HEK293 (cell line): ENCODE measurements around the gene MAP7.

Source experiments
- KLF1 ChIP-seq: fragments of 450-650 bp; formaldehyde crosslinking; IDR thresholded peaks from 2 replicates; pipeline ENCODE4 v1.5.1; 2016; ENCODE audit warnings: missing biosample characterization, missing genetic modification characterization
- MYNN ChIP-seq: fragments of 450-650 bp; formaldehyde crosslinking; IDR thresholded peaks from 2 replicates; pipeline ENCODE4 v1.5.1; 2016; ENCODE audit warnings: missing biosample characterization, missing genetic modification characterization, borderline replicate concordance
- RBAK ChIP-seq: fragments of 450-650 bp; formaldehyde crosslinking; IDR thresholded peaks from 2 replicates; pipeline ENCODE4 v1.5.1; 2016; ENCODE audit warnings: missing biosample characterization, missing genetic modification characterization
- ZFHX2 ChIP-seq: fragments of 450-650 bp; formaldehyde crosslinking; conservative IDR thresholded peaks from 2 replicates; pipeline ENCODE4 v1.5.1; 2016; ENCODE audit warnings: missing biosample characterization, missing genetic modification characterization
- ZFP69B ChIP-seq: fragments of 450-650 bp; formaldehyde crosslinking; IDR thresholded peaks from 2 replicates; pipeline ENCODE4 v1.5.1; 2016; ENCODE audit warnings: missing biosample characterization, missing genetic modification characterization
- ZNF140 ChIP-seq: fragments of 450-650 bp; formaldehyde crosslinking; IDR thresholded peaks from 2 replicates; pipeline ENCODE4 v1.5.1; 2016; ENCODE audit warnings: missing biosample characterization, missing genetic modification characterization
- ZNF214 ChIP-seq: fragments of 450-650 bp; formaldehyde crosslinking; IDR thresholded peaks from 2 replicates; pipeline ENCODE4 v1.5.1; 2017; ENCODE audit warnings: missing biosample characterization, mild to moderate bottlenecking, missing genetic modification characterization, borderline replicate concordance
- ZNF549 ChIP-seq: fragments of 450-650 bp; IDR thresholded peaks from 2 replicates; pipeline ENCODE4 v1.5.1; 2018; ENCODE audit warnings: missing biosample characterization, missing genetic modification characterization, mild to moderate bottlenecking, inconsistent platforms, moderate library complexity
- ZNF560 ChIP-seq: fragments of 450-650 bp; formaldehyde crosslinking; IDR thresholded peaks from 2 replicates; pipeline ENCODE4 v1.5.1; 2017; ENCODE audit warnings: missing biosample characterization, missing genetic modification characterization, borderline replicate concordance
- TF ChIP-seq, protein P1 (sequence below): fragments of 450-650 bp; formaldehyde crosslinking; IDR thresholded peaks from 2 replicates; pipeline ENCODE4 v1.5.1; 2016; ENCODE audit warnings: missing biosample characterization, missing genetic modification characterization
- TF ChIP-seq, protein P2 (sequence below): fragments of 450-650 bp; formaldehyde crosslinking; IDR thresholded peaks from 2 replicates; pipeline ENCODE4 v1.5.1; 2016; ENCODE audit warnings: missing biosample characterization, missing genetic modification characterization
- TF ChIP-seq, protein P3 (sequence below): fragments of 450-650 bp; IDR thresholded peaks from 2 replicates; pipeline ENCODE4 v1.5.1; 2018; ENCODE audit warnings: missing biosample characterization, missing genetic modification characterization
- TF ChIP-seq, protein P4 (sequence below): fragments of 450-650 bp; formaldehyde crosslinking; IDR thresholded peaks from 2 replicates; pipeline ENCODE4 v1.5.1; 2016; ENCODE audit warnings: missing biosample characterization, missing genetic modification characterization

DNA sequence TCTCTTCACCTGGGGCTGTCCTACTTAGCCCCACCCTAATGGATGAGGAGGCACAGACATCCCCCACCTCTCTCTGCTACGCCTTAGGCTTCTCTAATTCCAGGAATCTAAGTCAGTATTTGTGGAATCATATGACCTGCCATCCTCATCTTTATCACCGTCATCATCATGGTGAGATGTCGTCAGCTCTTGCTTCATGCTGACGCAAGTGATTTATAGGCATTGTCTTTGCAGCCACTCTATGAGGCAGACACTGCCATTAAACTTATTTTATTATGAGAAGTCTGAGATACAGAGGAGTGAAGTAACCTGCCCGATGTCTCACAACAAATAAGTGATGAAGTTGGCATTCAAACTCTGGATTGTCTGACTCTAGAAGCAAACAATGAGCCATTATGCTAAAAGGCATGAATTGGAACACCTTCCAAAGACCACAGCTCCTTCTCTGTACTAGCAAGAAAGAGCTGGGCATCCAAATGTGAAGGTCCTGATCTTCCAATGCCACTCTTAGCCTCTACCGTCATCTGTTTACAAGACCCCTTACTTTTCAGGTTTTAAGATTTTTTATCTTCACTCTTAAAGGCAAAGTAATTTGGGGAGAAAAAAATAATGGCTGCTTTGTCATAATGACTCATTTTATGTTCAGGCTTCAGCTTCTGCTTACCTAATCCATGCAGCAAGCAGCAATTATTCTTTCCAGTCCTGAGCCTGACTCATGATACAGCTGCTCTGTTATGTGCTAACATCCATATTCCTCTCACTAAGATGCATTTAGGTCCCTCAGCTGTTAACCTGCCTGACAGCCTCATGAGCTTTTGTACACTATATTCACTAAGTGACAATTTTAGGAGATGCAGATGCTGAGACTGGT, 146.9 kb downstream of the MAP7 start:
- TF ChIP-seq, protein P1, sequence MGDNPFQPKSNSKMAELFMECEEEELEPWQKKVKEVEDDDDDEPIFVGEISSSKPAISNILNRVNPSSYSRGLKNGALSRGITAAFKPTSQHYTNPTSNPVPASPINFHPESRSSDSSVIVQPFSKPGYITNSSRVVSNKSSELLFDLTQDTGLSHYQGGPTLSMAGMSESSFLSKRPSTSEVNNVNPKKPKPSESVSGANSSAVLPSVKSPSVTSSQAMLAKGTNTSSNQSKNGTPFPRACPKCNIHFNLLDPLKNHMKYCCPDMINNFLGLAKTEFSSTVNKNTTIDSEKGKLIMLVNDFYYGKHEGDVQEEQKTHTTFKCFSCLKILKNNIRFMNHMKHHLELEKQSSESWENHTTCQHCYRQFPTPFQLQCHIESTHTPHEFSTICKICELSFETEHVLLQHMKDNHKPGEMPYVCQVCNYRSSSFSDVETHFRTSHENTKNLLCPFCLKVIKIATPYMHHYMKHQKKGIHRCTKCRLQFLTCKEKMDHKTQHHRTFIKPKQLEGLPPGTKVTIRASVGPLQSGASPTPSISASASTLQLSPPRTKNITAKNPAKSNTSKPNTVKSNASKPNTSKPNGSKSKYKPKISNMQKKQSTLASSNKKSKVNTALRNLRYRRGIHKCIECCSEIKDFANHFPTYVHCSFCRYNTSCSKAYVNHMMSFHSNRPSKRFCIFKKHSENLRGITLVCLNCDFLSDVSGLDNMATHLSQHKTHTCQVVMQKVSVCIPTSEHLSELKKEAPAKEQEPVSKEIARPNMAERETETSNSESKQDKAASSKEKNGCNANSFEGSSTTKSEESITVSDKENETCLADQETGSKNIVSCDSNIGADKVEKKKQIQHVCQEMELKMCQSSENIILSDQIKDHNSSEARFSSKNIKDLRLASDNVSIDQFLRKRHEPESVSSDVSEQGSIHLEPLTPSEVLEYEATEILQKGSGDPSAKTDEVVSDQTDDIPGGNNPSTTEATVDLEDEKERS (tag by site-specific recombination) = no peak
- TF ChIP-seq ZFHX2 (tag by site-specific recombination) = no peak
- TF ChIP-seq ZNF214 = no peak
- TF ChIP-seq ZNF549 (tag by site-specific recombination) = no peak
- TF ChIP-seq, protein P2, sequence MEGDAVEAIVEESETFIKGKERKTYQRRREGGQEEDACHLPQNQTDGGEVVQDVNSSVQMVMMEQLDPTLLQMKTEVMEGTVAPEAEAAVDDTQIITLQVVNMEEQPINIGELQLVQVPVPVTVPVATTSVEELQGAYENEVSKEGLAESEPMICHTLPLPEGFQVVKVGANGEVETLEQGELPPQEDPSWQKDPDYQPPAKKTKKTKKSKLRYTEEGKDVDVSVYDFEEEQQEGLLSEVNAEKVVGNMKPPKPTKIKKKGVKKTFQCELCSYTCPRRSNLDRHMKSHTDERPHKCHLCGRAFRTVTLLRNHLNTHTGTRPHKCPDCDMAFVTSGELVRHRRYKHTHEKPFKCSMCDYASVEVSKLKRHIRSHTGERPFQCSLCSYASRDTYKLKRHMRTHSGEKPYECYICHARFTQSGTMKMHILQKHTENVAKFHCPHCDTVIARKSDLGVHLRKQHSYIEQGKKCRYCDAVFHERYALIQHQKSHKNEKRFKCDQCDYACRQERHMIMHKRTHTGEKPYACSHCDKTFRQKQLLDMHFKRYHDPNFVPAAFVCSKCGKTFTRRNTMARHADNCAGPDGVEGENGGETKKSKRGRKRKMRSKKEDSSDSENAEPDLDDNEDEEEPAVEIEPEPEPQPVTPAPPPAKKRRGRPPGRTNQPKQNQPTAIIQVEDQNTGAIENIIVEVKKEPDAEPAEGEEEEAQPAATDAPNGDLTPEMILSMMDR (tag by site-specific recombination) = no peak
- no peak for TF ChIP-seq RBAK (tag by site-specific recombination)
- no peak for TF ChIP-seq ZFP69B
- TF ChIP-seq ZNF560 (tag by site-specific recombination) = no peak
- TF ChIP-seq, protein P3, sequence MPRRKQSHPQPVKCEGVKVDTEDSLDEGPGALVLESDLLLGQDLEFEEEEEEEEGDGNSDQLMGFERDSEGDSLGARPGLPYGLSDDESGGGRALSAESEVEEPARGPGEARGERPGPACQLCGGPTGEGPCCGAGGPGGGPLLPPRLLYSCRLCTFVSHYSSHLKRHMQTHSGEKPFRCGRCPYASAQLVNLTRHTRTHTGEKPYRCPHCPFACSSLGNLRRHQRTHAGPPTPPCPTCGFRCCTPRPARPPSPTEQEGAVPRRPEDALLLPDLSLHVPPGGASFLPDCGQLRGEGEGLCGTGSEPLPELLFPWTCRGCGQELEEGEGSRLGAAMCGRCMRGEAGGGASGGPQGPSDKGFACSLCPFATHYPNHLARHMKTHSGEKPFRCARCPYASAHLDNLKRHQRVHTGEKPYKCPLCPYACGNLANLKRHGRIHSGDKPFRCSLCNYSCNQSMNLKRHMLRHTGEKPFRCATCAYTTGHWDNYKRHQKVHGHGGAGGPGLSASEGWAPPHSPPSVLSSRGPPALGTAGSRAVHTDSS (tag by site-specific recombination) = peak; percentile 96
- TF ChIP-seq ZNF140 (tag by site-specific recombination) = no peak
- TF ChIP-seq KLF1 (tag by site-specific recombination) = peak; percentile 44; the same call in 1 of the 2 replicates
- no peak; the same call in 1 of the 2 replicates for TF ChIP-seq MYNN (tag by site-specific recombination)
- TF ChIP-seq, protein P4, sequence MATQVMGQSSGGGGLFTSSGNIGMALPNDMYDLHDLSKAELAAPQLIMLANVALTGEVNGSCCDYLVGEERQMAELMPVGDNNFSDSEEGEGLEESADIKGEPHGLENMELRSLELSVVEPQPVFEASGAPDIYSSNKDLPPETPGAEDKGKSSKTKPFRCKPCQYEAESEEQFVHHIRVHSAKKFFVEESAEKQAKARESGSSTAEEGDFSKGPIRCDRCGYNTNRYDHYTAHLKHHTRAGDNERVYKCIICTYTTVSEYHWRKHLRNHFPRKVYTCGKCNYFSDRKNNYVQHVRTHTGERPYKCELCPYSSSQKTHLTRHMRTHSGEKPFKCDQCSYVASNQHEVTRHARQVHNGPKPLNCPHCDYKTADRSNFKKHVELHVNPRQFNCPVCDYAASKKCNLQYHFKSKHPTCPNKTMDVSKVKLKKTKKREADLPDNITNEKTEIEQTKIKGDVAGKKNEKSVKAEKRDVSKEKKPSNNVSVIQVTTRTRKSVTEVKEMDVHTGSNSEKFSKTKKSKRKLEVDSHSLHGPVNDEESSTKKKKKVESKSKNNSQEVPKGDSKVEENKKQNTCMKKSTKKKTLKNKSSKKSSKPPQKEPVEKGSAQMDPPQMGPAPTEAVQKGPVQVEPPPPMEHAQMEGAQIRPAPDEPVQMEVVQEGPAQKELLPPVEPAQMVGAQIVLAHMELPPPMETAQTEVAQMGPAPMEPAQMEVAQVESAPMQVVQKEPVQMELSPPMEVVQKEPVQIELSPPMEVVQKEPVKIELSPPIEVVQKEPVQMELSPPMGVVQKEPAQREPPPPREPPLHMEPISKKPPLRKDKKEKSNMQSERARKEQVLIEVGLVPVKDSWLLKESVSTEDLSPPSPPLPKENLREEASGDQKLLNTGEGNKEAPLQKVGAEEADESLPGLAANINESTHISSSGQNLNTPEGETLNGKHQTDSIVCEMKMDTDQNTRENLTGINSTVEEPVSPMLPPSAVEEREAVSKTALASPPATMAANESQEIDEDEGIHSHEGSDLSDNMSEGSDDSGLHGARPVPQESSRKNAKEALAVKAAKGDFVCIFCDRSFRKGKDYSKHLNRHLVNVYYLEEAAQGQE (tag by site-specific recombination) = no peak
